ENCODE data around the gene TM2D1.

Gene TM2D1

GRCh38 chr1:61742620-61743430 is 17.9 kb upstream of the TM2D1 start:
- Histone ChIP-seq H3K27ac (ENCODE audit: low read depth, low read length) (0 out of 2 replicates have a peak overlapping the region, but pooled peaks have one; percentile 35), H4K20me1 (ENCODE audit: control insufficient read depth, insufficient read depth, low read depth, low read length) (no peaks in the 10 kb centered on the region), H3K9me3 (ENCODE audit: control insufficient read depth, insufficient read depth, low read length) (no peaks in the 10 kb centered on the region), H3K4me3 (ENCODE audit: low read length) (peak overlapping the region; percentile 78), H3F3A (ENCODE audit: control insufficient read depth, insufficient read depth) (peaks cover 18% of the 10 kb centered on the region), H3K79me2 (ENCODE audit: control insufficient read depth, low read length) (peaks cover 13% of the 10 kb centered on the region), H3K9me2 (replicated peaks; ENCODE audit: control insufficient read depth, low read length) (no peaks in the 10 kb centered on the region), H3K4me2 (ENCODE audit: low read length) (peak overlapping the region; percentile 68), H3K36me3 (ENCODE audit: control insufficient read depth, low read length) (no peaks in the 10 kb centered on the region), H3K27me3 (ENCODE audit: control insufficient read depth, low read length) (no peaks in the 10 kb centered on the region), H3K4me1 (ENCODE audit: control insufficient read depth, low read length) (peaks cover 20% of the 10 kb centered on the region)
- TF ChIP-seq EZH2phosphoT487 (IDR thresholded peaks at IDR 0.05; ENCODE audit: borderline replicate concordance, low read length) (no peak), CTCF (IDR thresholded peaks at IDR 0.05; ENCODE audit: low read depth, low read length, poor library complexity, severe bottlenecking) (no peak)

GRCh38 chr1:61741711-61742619 is 17.0 kb upstream of the TM2D1 start, which contains the start of gene PATJ:
TSS of gene PATJ (plus strand) at chr1:61742480. CDS start at chr1:61762893, 20,413 bp downstream.
- Histone ChIP-seq H4K20me1 (ENCODE audit: control insufficient read depth, insufficient read depth, low read depth, low read length) (no peaks in the 10 kb centered on the region), H3K9me2 (replicated peaks; ENCODE audit: control insufficient read depth, low read length) (no peaks in the 10 kb centered on the region), H3K4me2 (ENCODE audit: low read length) (peak within 1 kb of the TSS; percentile 68), H3F3A (ENCODE audit: control insufficient read depth, insufficient read depth) (peaks cover 18% of the 10 kb centered on the region), H3K27ac (ENCODE audit: low read depth, low read length) (peak within 1 kb of the TSS; percentile 35), H3K9me3 (ENCODE audit: control insufficient read depth, insufficient read depth, low read length) (no peaks in the 10 kb centered on the region), H3K4me1 (ENCODE audit: control insufficient read depth, low read length) (peaks cover 20% of the 10 kb centered on the region), H3K79me2 (ENCODE audit: control insufficient read depth, low read length) (peaks cover 13% of the 10 kb centered on the region), H3K4me3 (ENCODE audit: low read length) (peak within 1 kb of the TSS; percentile 78), H3K36me3 (ENCODE audit: control insufficient read depth, low read length) (no peaks in the 10 kb centered on the region), H3K27me3 (ENCODE audit: control insufficient read depth, low read length) (no peaks in the 10 kb centered on the region)
- no peak for TF ChIP-seq CTCF (IDR thresholded peaks at IDR 0.05; ENCODE audit: low read depth, low read length, poor library complexity, severe bottlenecking)
- TF ChIP-seq EZH2phosphoT487 (IDR thresholded peaks at IDR 0.05; ENCODE audit: borderline replicate concordance, low read length), result no peak

- Histone ChIP-seq H3K79me2 (ENCODE audit: control insufficient read depth, low read length) (peaks cover 13% of the 10 kb centered on the region), H3K27ac (ENCODE audit: low read depth, low read length) (no peak overlapping the region), H3K9me2 (replicated peaks; ENCODE audit: control insufficient read depth, low read length) (no peaks in the 10 kb centered on the region), H3K4me1 (ENCODE audit: control insufficient read depth, low read length) (peaks cover 23% of the 10 kb centered on the region), H3K27me3 (ENCODE audit: control insufficient read depth, low read length) (no peaks in the 10 kb centered on the region), H3K4me3 (ENCODE audit: low read length) (peak overlapping the region; percentile 78), H3K9me3 (ENCODE audit: control insufficient read depth, insufficient read depth, low read length) (no peaks in the 10 kb centered on the region), H3K4me2 (ENCODE audit: low read length) (peak overlapping the region; percentile 68), H4K20me1 (ENCODE audit: control insufficient read depth, insufficient read depth, low read depth, low read length) (no peaks in the 10 kb centered on the region), H3F3A (ENCODE audit: control insufficient read depth, insufficient read depth) (peaks cover 18% of the 10 kb centered on the region), H3K36me3 (ENCODE audit: control insufficient read depth, low read length) (no peaks in the 10 kb centered on the region)
- TF ChIP-seq EZH2phosphoT487 (IDR thresholded peaks at IDR 0.05; ENCODE audit: borderline replicate concordance, low read length), result no peak
- no peak for TF ChIP-seq CTCF (IDR thresholded peaks at IDR 0.05; ENCODE audit: low read depth, low read length, poor library complexity, severe bottlenecking)
These were observed 16.1 kb upstream of the TM2D1 start for GRCh38 chr1:61740751-61741700.
